H9 (cell line): ENCODE results near the gene ZBED1. TPM values are rescaled to one million over a fixed set of nuclear protein-coding genes. Genes with fewer than 3 reads are reported as not detected.

Source experiments
- DNase-seq: peaks from one replicate; pipeline ENCODE4 v3.0.0-alpha.2; 2017
- H2AFZ ChIP-seq: one replicate; pipeline ENCODE4 v1.6.1; 2013; ENCODE audit warnings: mild to moderate bottlenecking, low read length, control low read depth, moderate library complexity
- H2AK5ac ChIP-seq: 2 replicates; pipeline ENCODE4 v1.6.1; 2013; ENCODE audit warnings: low read length, control low read depth, mixed read lengths; ENCODE audit not compliant: insufficient read length
- H2BK120ac ChIP-seq: one replicate; pipeline ENCODE4 v1.6.1; 2013; ENCODE audit warnings: low read depth, mild to moderate bottlenecking, low read length, control low read depth, inconsistent platforms; ENCODE audit not compliant: poor library complexity, severe bottlenecking
- H2BK12ac ChIP-seq: 2 replicates; pipeline ENCODE4 v1.6.1; 2013; ENCODE audit warnings: low read length, control low read depth, mixed read lengths, low read depth; ENCODE audit not compliant: insufficient read length
- H2BK15ac ChIP-seq: 2 replicates; pipeline ENCODE4 v1.6.1; 2013; ENCODE audit warnings: low read depth, low read length, control low read depth
- H2BK20ac ChIP-seq: one replicate; pipeline ENCODE4 v1.6.1; 2013; ENCODE audit warnings: low read depth, mild to moderate bottlenecking, low read length, control low read depth, inconsistent platforms; ENCODE audit not compliant: poor library complexity, severe bottlenecking
- H2BK5ac ChIP-seq: 2 replicates; pipeline ENCODE4 v1.6.1; 2013; ENCODE audit warnings: low read length, control low read depth, mixed read lengths; ENCODE audit not compliant: insufficient read length
- H3K14ac ChIP-seq: 2 replicates; pipeline ENCODE4 v1.6.1; 2013; ENCODE audit warnings: low read length, control low read depth; ENCODE audit not compliant: insufficient read depth
- H3K18ac ChIP-seq: 2 replicates; pipeline ENCODE4 v1.6.1; 2013; ENCODE audit warnings: low read depth, mild to moderate bottlenecking, mixed read lengths, low read length, control low read depth; ENCODE audit not compliant: insufficient read length
- H3K23ac ChIP-seq: 2 replicates; pipeline ENCODE4 v1.6.1; 2013; ENCODE audit warnings: low read length, control low read depth, mixed read lengths, low read depth; ENCODE audit not compliant: insufficient read length
- H3K23me2 ChIP-seq: 2 replicates; pipeline ENCODE4 v1.6.1; 2013; ENCODE audit warnings: low read depth, mild to moderate bottlenecking, mixed read lengths, low read length, control low read depth; ENCODE audit not compliant: insufficient read length, poor library complexity, severe bottlenecking
- H3K27ac ChIP-seq: 2 replicates; pipeline ENCODE4 v1.5.1; 2013; ENCODE audit warnings: low read length, control low read depth, mixed read lengths, low read depth; ENCODE audit not compliant: insufficient read length
- H3K27me3 ChIP-seq: 2 replicates; pipeline ENCODE4 v1.6.1; 2013; ENCODE audit warnings: low read length, control low read depth, inconsistent platforms; ENCODE audit not compliant: insufficient read depth
- H3K4ac ChIP-seq: 2 replicates; pipeline ENCODE4 v1.6.1; 2013; ENCODE audit warnings: low read depth, mild to moderate bottlenecking, control low read depth, inconsistent platforms, low read length, moderate library complexity
- H3K4me1 ChIP-seq: 2 replicates; pipeline ENCODE4 v1.6.1; 2013; ENCODE audit warnings: low read length, control low read depth, inconsistent platforms; ENCODE audit not compliant: insufficient read depth
- H3K4me2 ChIP-seq: 2 replicates; pipeline ENCODE4 v1.6.1; 2013; ENCODE audit warnings: low read length, control low read depth, mixed read lengths; ENCODE audit not compliant: insufficient read length, insufficient read depth
- H3K56ac ChIP-seq: 2 replicates; pipeline ENCODE4 v1.6.1; 2013; ENCODE audit warnings: low read depth, mild to moderate bottlenecking, mixed read lengths, low read length, control low read depth; ENCODE audit not compliant: insufficient read length
- H3K79me1 ChIP-seq: 2 replicates; pipeline ENCODE4 v1.6.1; 2013; ENCODE audit warnings: low read depth, mild to moderate bottlenecking, moderate library complexity, low read length, control low read depth, inconsistent platforms; ENCODE audit not compliant: insufficient read depth, poor library complexity, severe bottlenecking
- H3K79me2 ChIP-seq: 2 replicates; pipeline ENCODE4 v1.6.1; 2013; ENCODE audit warnings: low read length, control low read depth, inconsistent platforms; ENCODE audit not compliant: insufficient read depth
- H3K9ac ChIP-seq: 2 replicates; pipeline ENCODE4 v1.6.1; 2013; ENCODE audit warnings: low read length, control low read depth, mixed read lengths; ENCODE audit not compliant: insufficient read length; ENCODE audit errors: extremely low read depth
- H3K9me3 ChIP-seq: one replicate; pipeline ENCODE4 v1.6.1; 2013; ENCODE audit warnings: low read depth, low read length, inconsistent platforms; ENCODE audit not compliant: control insufficient read depth
- H3T11ph ChIP-seq: one replicate; pipeline ENCODE4 v1.6.1; 2013; ENCODE audit warnings: mild to moderate bottlenecking, low read length, control low read depth, inconsistent platforms
- H4K20me1 ChIP-seq: one replicate; pipeline ENCODE4 v1.6.1; 2013; ENCODE audit not compliant: control insufficient read depth, insufficient read length, insufficient read depth
- H4K5ac ChIP-seq: 2 replicates; pipeline ENCODE4 v1.6.1; 2013; ENCODE audit warnings: low read depth, mild to moderate bottlenecking, mixed read lengths, low read length, control low read depth; ENCODE audit not compliant: insufficient read length
- H4K8ac ChIP-seq: replicated peaks from 2 replicates; pipeline ENCODE4 v1.6.1; 2013; ENCODE audit warnings: low read length, control low read depth, mixed read lengths, low read depth; ENCODE audit not compliant: insufficient read length
- H4K91ac ChIP-seq: 2 replicates; pipeline ENCODE4 v1.6.1; 2013; ENCODE audit warnings: low read depth, mild to moderate bottlenecking, moderate library complexity, mixed read lengths, low read length, control low read depth; ENCODE audit not compliant: insufficient read length
- H3K27ac Mint-ChIP-seq, 3 experiments: 2 replicates in 2 of 3; 3 replicates in 1 of 3; pipeline ENCODE4 v1.8.0; 2020 to 2021; ENCODE audit warnings: mixed read lengths in 3 of 3, mild to moderate bottlenecking in 1 of 3, moderate library complexity in 1 of 3
- H3K27me3 Mint-ChIP-seq: 2 replicates; pipeline ENCODE4 v1.8.0; 2021; ENCODE audit warnings: low read depth, mild to moderate bottlenecking, moderate library complexity, mixed read lengths
- H3K36me3 Mint-ChIP-seq, 3 experiments: 2 replicates in 2 of 3; 3 replicates in 1 of 3; pipeline ENCODE4 v1.8.0; 2020 to 2021; ENCODE audit warnings: low read depth in 3 of 3, mixed read lengths in 3 of 3; ENCODE audit not compliant: insufficient read depth in 1 of 3
- H3K4me1 Mint-ChIP-seq, 2 experiments: 2 replicates each; pipeline ENCODE4 v1.8.0; 2020; ENCODE audit warnings: mixed read lengths in 2 of 2
- H3K4me3 Mint-ChIP-seq, 2 experiments: 2 replicates in 1 of 2; 3 replicates in 1 of 2; pipeline ENCODE4 v1.8.0; 2020 to 2021; ENCODE audit warnings: mild to moderate bottlenecking in 2 of 2, mixed read lengths in 2 of 2, moderate library complexity in 1 of 2
- H3K9me3 Mint-ChIP-seq, 2 experiments: 2 replicates in 1 of 2; 3 replicates in 1 of 2; pipeline ENCODE4 v1.8.0; 2020; ENCODE audit warnings: mild to moderate bottlenecking in 2 of 2, mixed read lengths in 2 of 2, moderate library complexity in 1 of 2
- CTCF ChIP-seq: fragments of 200-600 bp; sonication (generic); conservative IDR thresholded peaks from 3 replicates; pipeline ENCODE4 v1.8.0; 2021; ENCODE audit warnings: antibody characterized with exemption, mild to moderate bottlenecking
- WGBS: extraction: QIAGEN DNeasy Blood & Tissue Kit; methylation state at CpG from one replicate; pipeline ENCODE4 v1.1.7; 2013; ENCODE audit warnings: missing lambda C conversion rate, low lambda C conversion rate, mixed read lengths; ENCODE audit not compliant: insufficient read length; ENCODE audit errors: extremely low coverage; 5-methylcytosine and 5-hydroxymethylcytosine counted together
- total RNA-seq: library from RNA; stranded (reverse); gene quantifications from 2 replicates; pipeline ENCODE4 v1.2.1, GENCODE V29; 2021

ZBED1 gene
- total RNA-seq, 1 experiment from 2014 or later, result 61.1 TPM

GRCh38 chrX:2539586-2539985 is 38.8 kb upstream of the ZBED1 start:
- Histone ChIP-seq H3K9ac (no peak overlapping the region), H2AK5ac (no peak overlapping the region), H2BK20ac (no peak overlapping the region), H3K9me3 (no peaks in the 10 kb centered on the region), H2AFZ (no peak overlapping the region), H3K14ac (no peak overlapping the region), H3K4me2 (no peak overlapping the region), H3K18ac (no peak overlapping the region), H4K8ac (no peak overlapping the region), H4K20me1 (no peaks in the 10 kb centered on the region), H3T11ph (no peak overlapping the region), H3K4me1 (no peaks in the 10 kb centered on the region), H3K23ac (no peak overlapping the region), H3K79me2 (no peaks in the 10 kb centered on the region), H2BK15ac (no peak overlapping the region), H2BK120ac (no peak overlapping the region), H3K56ac (no peak overlapping the region), H3K4ac (no peak overlapping the region), H3K27me3 (no peaks in the 10 kb centered on the region), H3K27ac (no peak overlapping the region), H4K91ac (no peak overlapping the region), H3K23me2 (no peaks in the 10 kb centered on the region), H4K5ac (no peak overlapping the region), H2BK5ac (no peak overlapping the region), H2BK12ac (no peak overlapping the region), H3K79me1 (no peaks in the 10 kb centered on the region)
- no peak for DNase-seq
- WGBS, result no CpG with 5 or more reads among the region's 3 CpGs
- Mint-ChIP-seq H3K4me3 (no peak overlapping the region), H3K36me3 (peaks cover 3 to 11% (median 5%) of the 10 kb centered on the region in 3 experiments; a peak in 5 of 7 replicates), H3K4me1 (peaks cover 11 to 20% of the 10 kb centered on the region in 2 experiments), H3K27me3 (no peaks in the 10 kb centered on the region; the same call in 1 of the 2 replicates), H3K27ac (no peak overlapping the region), H3K9me3 (peaks cover 7 to 10% of the 10 kb centered on the region in 2 experiments; a peak in 4 of 5 replicates)
- no peak for TF ChIP-seq CTCF
